B cell (primary cell): ENCODE measurements around the gene ARHGAP12. TPM values are rescaled to one million over a fixed set of nuclear protein-coding genes. Genes with fewer than 3 reads are reported as not detected.

Source experiments
- ATAC-seq: fragments of 200-7000 bp; cut with Tn5 transposase; one replicate; pipeline ENCODE4 v1.10.0; 2021; ENCODE audit warnings: low read depth, mild to moderate bottlenecking, moderate number of reproducible peaks, moderate library complexity
- CTCF ChIA-PET: fragments of 350-600 bp; sonication (Branson Sonifier 250); formaldehyde crosslinking; loops from one replicate; lab custom pipeline; 2021; ENCODE audit warnings: antibody characterized with exemption, inconsistent platforms; lab: Charles Lee
- POLR2A ChIA-PET: fragments of 350-600 bp; sonication (Branson Sonifier 250); formaldehyde crosslinking; loops from one replicate; lab custom pipeline; 2021; ENCODE audit warnings: antibody characterized with exemption; lab: Charles Lee
- DNase-seq: peaks from one replicate; pipeline ENCODE4 v3.0.0; 2013
- H2AFZ ChIP-seq: 2 replicates; pipeline ENCODE4 v1.6.1; 2012; ENCODE audit warnings: mild to moderate bottlenecking, low read depth, low read length; ENCODE audit not compliant: insufficient read depth, poor library complexity, severe bottlenecking
- H3K27ac ChIP-seq, 2 donors: 1 replicate in 1 of 2; 2 replicates in 1 of 2; pipeline ENCODE4 v1.5.1; 2012 to 2013; ENCODE audit warnings: low read length in 2 of 2, mild to moderate bottlenecking in 2 of 2, moderate library complexity in 1 of 2
- H3K27me3 ChIP-seq, 4 experiments: fragments of 200-600 bp in 1 of 4; sonication (generic) in 1 of 4; replicated peaks in 1 of 4; 1 replicate in 2 of 4; 2 replicates in 2 of 4; pipeline versions ENCODE4 v1.6.1 to v1.7.0; 2013 to 2016; ENCODE audit warnings: low read length in 3 of 4, mild to moderate bottlenecking in 2 of 4, mixed read lengths in 1 of 4, moderate library complexity in 1 of 4; ENCODE audit not compliant: insufficient read depth in 4 of 4, control insufficient read depth in 3 of 4; ENCODE audit errors: control extremely low read depth in 1 of 4
- H3K36me3 ChIP-seq, 2 experiments: replicated peaks in 1 of 2; 1 replicate in 1 of 2; 2 replicates in 1 of 2; pipeline versions ENCODE4 v1.6.1 to v1.7.1; 2013; ENCODE audit warnings: low read length in 1 of 2; ENCODE audit not compliant: insufficient read depth in 2 of 2, control insufficient read depth in 1 of 2; ENCODE audit errors: control extremely low read depth in 1 of 2, extremely low read depth in 1 of 2
- H3K4me1 ChIP-seq, 2 donors: fragments of 200-600 bp in 1 of 2; sonication (generic) in 1 of 2; 1 replicate in 1 of 2; 2 replicates in 1 of 2; pipeline versions ENCODE4 v1.5.1 to v1.6.1; 2013 to 2017; ENCODE audit warnings: low read length in 2 of 2; ENCODE audit not compliant: control insufficient read depth in 2 of 2, insufficient read depth in 2 of 2
- H3K4me2 ChIP-seq: replicated peaks from 2 replicates; pipeline ENCODE3; 2012; ENCODE audit warnings: mild to moderate bottlenecking, low read depth, low read length; ENCODE audit not compliant: poor library complexity, severe bottlenecking
- H3K4me3 ChIP-seq, 5 experiments: fragments of 200-600 bp in 1 of 5; sonication (generic) in 1 of 5; 1 replicate in 3 of 5; 2 replicates in 2 of 5; pipeline versions ENCODE4 v1.5.1 to v1.7.0; 2011 to 2016; ENCODE audit warnings: low read length in 4 of 5, mild to moderate bottlenecking in 4 of 5, low read depth in 2 of 5, control low read depth in 1 of 5, moderate library complexity in 1 of 5; ENCODE audit not compliant: insufficient read depth in 1 of 5; ENCODE audit errors: control extremely low read depth in 1 of 5, extremely low read depth in 1 of 5
- H3K79me2 ChIP-seq: fragments of 200-600 bp; sonication (generic); one replicate; pipeline ENCODE4 v1.6.0; 2016; ENCODE audit warnings: low read length; ENCODE audit not compliant: control insufficient read depth, insufficient read depth
- H3K9ac ChIP-seq: fragments of 200-600 bp; sonication (generic); 2 replicates; pipeline ENCODE4 v1.6.1; 2017; ENCODE audit warnings: mild to moderate bottlenecking, low read length, moderate library complexity
- H3K9me3 ChIP-seq, 3 donors: one replicate each; pipeline versions ENCODE4 v1.6.1 to v1.7.1; 2013; ENCODE audit warnings: low read length in 2 of 3; ENCODE audit not compliant: control insufficient read depth in 2 of 3, insufficient read depth in 1 of 3; ENCODE audit errors: control extremely low read depth in 1 of 3
- H4K20me1 ChIP-seq: 2 replicates; pipeline ENCODE4 v1.6.0; 2012; ENCODE audit warnings: mild to moderate bottlenecking, low read length; ENCODE audit not compliant: insufficient read depth, control insufficient read depth, poor library complexity, severe bottlenecking
- H3K27ac Mint-ChIP-seq: one replicate; pipeline ENCODE4 v1.8.0; 2021; ENCODE audit warnings: mixed read lengths
- H3K27me3 Mint-ChIP-seq: one replicate; pipeline ENCODE4 v1.8.0; 2021; ENCODE audit warnings: mixed read lengths
- H3K4me1 Mint-ChIP-seq: one replicate; pipeline ENCODE4 v1.8.0; 2021; ENCODE audit warnings: mixed read lengths
- H3K4me3 Mint-ChIP-seq: one replicate; pipeline ENCODE4 v1.8.0; 2021; ENCODE audit warnings: mixed read lengths
- H3K9me3 Mint-ChIP-seq: one replicate; pipeline ENCODE4 v1.8.0; 2022; ENCODE audit warnings: mixed read lengths; ENCODE audit not compliant: insufficient read depth
- CTCF ChIP-seq: fragments of 200-600 bp; IDR thresholded peaks from one replicate; pipeline ENCODE4 v1.8.0; 2022; ENCODE audit warnings: antibody characterized with exemption, mild to moderate bottlenecking
- EZH2 ChIP-seq: IDR thresholded peaks from 2 replicates; pipeline ENCODE4 v1.6.1; 2012; ENCODE audit warnings: borderline replicate concordance, low read depth, mild to moderate bottlenecking, moderate library complexity, low read length; ENCODE audit not compliant: insufficient read depth, poor library complexity, severe bottlenecking
- WGBS: methylation state at CpG from one replicate; pipeline ENCODE4 v1.1.5; 2013; ENCODE audit warnings: missing lambda C conversion rate; ENCODE audit not compliant: insufficient coverage; 5-methylcytosine and 5-hydroxymethylcytosine counted together
- intact Hi-C: fragments of 100-400 bp; cut with micrococcal nuclease; formaldehyde crosslinking; loops from one replicate; pipeline ENCODE4 v1.10.0; 2022
- polyA plus RNA-seq: library from polyadenylated mRNA; depleted of rRNA; stranded (reverse); fragments of >200 nt; gene quantifications from 2 replicates; pipeline ENCODE4 v1.2.3, GENCODE V29; 2012
- total RNA-seq, 2 donors: library from RNA; stranded (reverse); fragments of 120-200 nt in 1 of 2; gene quantifications; 1 replicate in 1 of 2; 2 replicates in 1 of 2; pipeline versions ENCODE4 v1.2.3 to v1.2.4, GENCODE V29; 2013 to 2022

ARHGAP12 gene
- total and polyA plus RNA-seq, 2 donors (not counting 1 experiment from before 2014, with no cell fraction given), result 12.3 to 45.3 TPM

- Histone ChIP-seq H3K9me3 (peaks cover 0 to 8% (median 0%) of the 10 kb centered on the region in 3 donors), H3K4me3 (no peak overlapping the region), H3K4me1 (no peaks in the 10 kb centered on the region), H2AFZ (no peak overlapping the region), H3K4me2 (no peak overlapping the region), H3K27ac (no peak overlapping the region), H4K20me1 (no peaks in the 10 kb centered on the region), H3K79me2 (no peaks in the 10 kb centered on the region), H3K27me3 (peaks cover 0 to 3% (median 0%) of the 10 kb centered on the region in 4 experiments), H3K9ac (no peak overlapping the region), H3K36me3 (no peaks in the 10 kb centered on the region)
- peaks cover 2% of the 10 kb centered on the region for H3K9me3 Mint-ChIP-seq
- CTCF ChIA-PET, result interaction anchor here (0.7 to 1.5 kb wide), 3 partner anchors 9 to 1093 kb away, joined by 3 read pairs; no protein-coding TSS in a partner anchor
- H3K4me3 Mint-ChIP-seq, result no peak overlapping the region
- no peak for ATAC-seq
- H3K4me1 Mint-ChIP-seq, result no peaks in the 10 kb centered on the region
- no peak for DNase-seq
- no peak for TF ChIP-seq EZH2
- TF ChIP-seq CTCF, result no peak
- H3K27me3 Mint-ChIP-seq, result peaks cover 8% of the 10 kb centered on the region
- POLR2A ChIA-PET, result no interaction called here
- WGBS, result no CpG with 5 or more reads among the region's 5 CpGs
- intact Hi-C loops, result loop anchor here (10.0 kb wide), 1 partner anchor 251 kb away; no protein-coding TSS in a partner anchor
- H3K27ac Mint-ChIP-seq, result no peak overlapping the region
Observed at GRCh38 chr10:31776159-31776558, 152.5 kb downstream of the ARHGAP12 start.

- H3K27ac Mint-ChIP-seq, result no peak overlapping the region
Observed at GRCh38 chr10:31774928-31775650, 153.5 kb downstream of the ARHGAP12 start.

More at GRCh38 chr10:31774928-31775650, 153.5 kb downstream of the ARHGAP12 start:
- 89% methylated on average over 6 of the region's 12 CpGs for WGBS
- no peaks in the 10 kb centered on the region for H3K36me3 ChIP-seq
- no peak for ATAC-seq
- H3K9ac ChIP-seq, result no peak overlapping the region
- Mint-ChIP-seq H3K27me3 (no peaks in the 10 kb centered on the region), H3K4me1 (no peaks in the 10 kb centered on the region), H3K4me3 (no peak overlapping the region), H3K9me3 (peaks cover 2% of the 10 kb centered on the region)
- no peak overlapping the region for H3K27ac ChIP-seq
- no peaks in the 10 kb centered on the region for H4K20me1 ChIP-seq
- TF ChIP-seq EZH2, result no peak
- no peak for TF ChIP-seq CTCF
- ChIA-PET CTCF (interaction anchor here (1.2 to 1.3 kb wide), 2 partner anchors 191 to 1085 kb away, joined by 3 read pairs; no protein-coding TSS in a partner anchor), POLR2A (no interaction called here)
- intact Hi-C loops, result loop anchor here (10.0 kb wide), 1 partner anchor 250 kb away; no protein-coding TSS in a partner anchor
- no peaks in the 10 kb centered on the region for H3K4me1 ChIP-seq
- H3K4me2 ChIP-seq, result no peak overlapping the region
- H3K79me2 ChIP-seq, result no peaks in the 10 kb centered on the region
- no peak for DNase-seq
- H3K27me3 ChIP-seq, result peaks cover 0 to 3% (median 0%) of the 10 kb centered on the region in 4 experiments
- H2AFZ ChIP-seq, result no peak overlapping the region
- peaks cover 0 to 8% (median 0%) of the 10 kb centered on the region in 3 donors for H3K9me3 ChIP-seq
- H3K4me3 ChIP-seq, result no peak overlapping the region
